ENCODE results near the gene TSPAN9. TPM values are rescaled to one million over a fixed set of nuclear protein-coding genes. Genes with fewer than 3 reads are reported as not detected.
A peak's percentile ranks its signal among the peaks of the same experiment; 100 is the strongest.

TSPAN9 gene
- total RNA-seq, 1 donor from 2014 or later, result 31.7 TPM

DNA sequence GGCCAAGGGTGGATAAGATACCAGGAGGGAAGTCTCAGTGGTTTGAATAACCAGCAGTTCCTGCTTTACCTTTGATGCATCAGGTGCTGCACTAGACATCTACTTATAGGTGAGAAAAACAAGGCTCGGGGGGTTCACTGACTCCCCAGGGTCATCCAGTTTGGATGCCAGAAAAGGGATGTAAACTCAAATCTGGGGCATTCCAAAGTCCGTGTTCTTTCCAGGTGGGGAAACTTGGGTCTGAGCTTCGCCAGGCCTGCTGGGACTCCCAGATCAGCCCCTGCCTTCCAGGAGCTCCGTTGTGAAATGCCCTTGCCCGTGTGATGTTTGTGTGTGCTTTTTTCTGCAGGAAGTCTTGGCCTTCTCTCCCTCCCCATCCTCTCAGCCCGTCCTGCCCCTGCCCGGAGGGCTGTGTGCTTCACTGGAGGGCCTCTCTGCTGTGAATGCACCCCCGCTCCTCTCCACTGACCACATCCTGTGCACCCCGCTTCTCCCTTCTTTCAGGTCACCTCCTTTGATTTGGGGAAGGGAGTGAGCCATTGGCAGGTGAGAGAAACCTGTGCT lies 42.1 kb downstream of the TSPAN9 start:
- peaks cover 15% of the 10 kb centered on the region for H3K36me3 Mint-ChIP-seq
- no peaks in the 10 kb centered on the region for H3K9me3 Mint-ChIP-seq
- TF ChIP-seq, protein P1, sequence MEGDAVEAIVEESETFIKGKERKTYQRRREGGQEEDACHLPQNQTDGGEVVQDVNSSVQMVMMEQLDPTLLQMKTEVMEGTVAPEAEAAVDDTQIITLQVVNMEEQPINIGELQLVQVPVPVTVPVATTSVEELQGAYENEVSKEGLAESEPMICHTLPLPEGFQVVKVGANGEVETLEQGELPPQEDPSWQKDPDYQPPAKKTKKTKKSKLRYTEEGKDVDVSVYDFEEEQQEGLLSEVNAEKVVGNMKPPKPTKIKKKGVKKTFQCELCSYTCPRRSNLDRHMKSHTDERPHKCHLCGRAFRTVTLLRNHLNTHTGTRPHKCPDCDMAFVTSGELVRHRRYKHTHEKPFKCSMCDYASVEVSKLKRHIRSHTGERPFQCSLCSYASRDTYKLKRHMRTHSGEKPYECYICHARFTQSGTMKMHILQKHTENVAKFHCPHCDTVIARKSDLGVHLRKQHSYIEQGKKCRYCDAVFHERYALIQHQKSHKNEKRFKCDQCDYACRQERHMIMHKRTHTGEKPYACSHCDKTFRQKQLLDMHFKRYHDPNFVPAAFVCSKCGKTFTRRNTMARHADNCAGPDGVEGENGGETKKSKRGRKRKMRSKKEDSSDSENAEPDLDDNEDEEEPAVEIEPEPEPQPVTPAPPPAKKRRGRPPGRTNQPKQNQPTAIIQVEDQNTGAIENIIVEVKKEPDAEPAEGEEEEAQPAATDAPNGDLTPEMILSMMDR (conservative IDR thresholded peaks at IDR 0.05), result no peak
- H3K4me1 Mint-ChIP-seq (ENCODE audit: unreplicated experiment), result peaks cover 22% of the 10 kb centered on the region
- no peak overlapping the region for H3K27ac Mint-ChIP-seq
- no peak overlapping the region for H3K4me3 Mint-ChIP-seq
- no peak for DNase-seq (ENCODE audit: extremely low spot score, unreplicated experiment)
- H3K27me3 Mint-ChIP-seq, result no peaks in the 10 kb centered on the region

DNA sequence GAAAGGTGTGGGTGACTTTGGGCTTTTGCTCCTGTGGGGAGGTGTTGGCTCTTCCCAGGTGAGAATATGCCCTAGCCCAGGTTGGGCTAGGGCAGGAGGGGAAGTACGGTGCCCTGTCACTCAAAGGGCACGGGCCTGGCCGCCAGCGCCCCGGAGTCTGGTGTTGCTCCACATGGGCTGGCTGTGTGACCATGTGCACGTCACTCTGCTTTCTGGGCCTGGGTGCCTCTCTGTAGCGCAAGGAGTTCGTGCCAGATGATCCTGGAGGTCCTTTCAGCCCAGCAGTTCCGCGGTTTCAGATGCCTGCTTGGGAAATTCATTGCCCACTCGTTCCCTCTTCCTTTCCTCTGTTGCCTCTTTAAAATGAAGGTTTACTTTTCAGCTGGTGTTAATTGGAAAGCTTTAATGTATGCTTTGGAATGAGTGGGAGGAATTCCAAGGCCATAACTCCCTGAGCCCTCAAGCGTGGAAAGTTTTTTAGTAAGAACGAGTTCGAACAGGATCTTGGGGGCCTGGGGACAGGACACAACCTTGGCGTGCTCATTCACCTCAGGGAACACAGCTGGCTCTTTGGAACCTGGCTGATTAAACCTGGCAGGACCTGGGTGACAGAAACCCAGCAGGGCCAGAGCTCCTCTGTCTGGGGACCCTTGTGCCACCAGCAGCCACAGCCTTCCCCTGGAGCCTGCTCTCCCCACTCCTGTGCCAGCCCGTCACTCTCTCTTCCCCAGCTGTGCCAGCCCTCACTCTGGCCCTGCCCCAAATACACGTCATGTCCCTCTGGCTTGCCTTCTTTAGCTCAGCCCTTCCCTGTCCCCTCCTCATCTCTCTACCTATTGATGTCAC lies 42.8 kb downstream of the TSPAN9 start:
- Mint-ChIP-seq H3K4me3 (no peak overlapping the region), H3K27ac (no peak overlapping the region), H3K36me3 (peaks cover 14% of the 10 kb centered on the region), H3K27me3 (no peaks in the 10 kb centered on the region), H3K4me1 (ENCODE audit: unreplicated experiment) (peaks cover 22% of the 10 kb centered on the region), H3K9me3 (no peaks in the 10 kb centered on the region)
- TF ChIP-seq, protein P1 (conservative IDR thresholded peaks at IDR 0.05), result no peak
- DNase-seq (ENCODE audit: extremely low spot score, unreplicated experiment), result no peak

DNA sequence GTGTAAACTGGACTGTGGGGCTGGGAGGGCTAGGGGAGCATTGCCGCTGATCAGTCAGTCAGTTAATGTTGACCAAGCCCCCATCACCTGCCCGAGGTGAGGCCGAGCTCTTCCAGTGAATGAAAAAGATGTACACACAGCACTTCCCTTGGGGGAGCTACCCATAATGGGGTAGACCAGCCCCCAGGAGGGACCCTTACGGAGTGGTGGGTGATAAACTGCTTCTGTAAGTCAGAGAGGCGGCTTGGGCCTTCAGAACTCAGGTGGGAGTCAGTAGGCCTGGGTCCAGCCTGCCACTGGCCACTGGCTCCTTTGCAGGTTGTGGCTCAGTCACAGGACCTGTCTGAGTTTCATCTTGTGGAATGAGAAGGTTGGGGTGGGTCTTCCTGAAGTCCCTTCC lies 43.5 kb downstream of the TSPAN9 start:
- Mint-ChIP-seq H3K36me3 (peaks cover 15% of the 10 kb centered on the region), H3K4me1 (ENCODE audit: unreplicated experiment) (peaks cover 22% of the 10 kb centered on the region), H3K9me3 (peaks cover 4% of the 10 kb centered on the region), H3K4me3 (no peak overlapping the region), H3K27ac (no peak overlapping the region), H3K27me3 (no peaks in the 10 kb centered on the region)
- DNase-seq (ENCODE audit: extremely low spot score, unreplicated experiment), result no peak
- TF ChIP-seq, protein P1 (conservative IDR thresholded peaks at IDR 0.05), result no peak

DNA sequence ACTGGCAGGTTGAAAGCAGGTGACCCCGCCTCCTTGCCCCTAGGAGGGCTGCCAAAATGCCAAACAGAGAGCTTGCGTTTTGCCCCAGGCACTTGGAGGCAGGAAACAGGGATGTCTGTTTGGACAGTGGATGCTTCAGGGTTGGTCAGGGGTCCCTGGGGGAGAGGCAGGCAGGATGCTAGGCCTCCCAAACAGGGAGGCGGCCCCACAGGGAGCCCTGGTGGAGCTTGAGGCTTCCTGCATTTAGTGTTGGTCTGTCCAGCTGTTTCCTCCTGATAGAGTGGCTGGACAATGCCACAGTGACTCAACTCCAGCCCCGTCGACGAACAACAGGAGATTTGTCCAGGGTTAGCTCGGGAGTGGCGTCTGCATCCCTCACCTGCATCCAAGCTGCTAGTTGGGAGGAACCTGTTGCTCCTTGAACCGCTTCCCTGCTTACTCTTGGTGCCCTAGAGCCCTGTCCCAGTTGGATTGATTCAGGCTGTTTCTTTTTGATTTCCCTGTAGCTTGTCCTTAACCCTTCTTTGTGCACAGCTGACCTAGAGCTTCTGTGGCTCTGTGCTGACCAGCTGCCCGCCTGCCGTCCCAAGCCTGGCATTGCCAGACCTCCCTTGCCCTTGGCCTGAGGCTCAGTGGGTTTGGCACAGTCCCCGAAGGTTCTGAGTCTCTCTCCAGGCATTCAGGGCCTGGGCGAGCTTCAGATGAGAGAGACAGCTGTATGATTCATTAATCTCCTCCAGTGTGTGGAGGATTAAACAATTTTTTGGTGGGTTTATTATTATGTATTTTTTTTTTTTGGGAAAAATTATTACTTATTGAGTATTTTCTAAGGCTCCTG lies 45.9 kb downstream of the TSPAN9 start:
- Mint-ChIP-seq H3K4me1 (ENCODE audit: unreplicated experiment) (no peaks in the 10 kb centered on the region), H3K27ac (peak overlapping the region; percentile 40), H3K4me3 (no peak overlapping the region), H3K36me3 (peaks cover 21% of the 10 kb centered on the region), H3K27me3 (no peaks in the 10 kb centered on the region), H3K9me3 (peaks cover 10% of the 10 kb centered on the region)
- no peak for DNase-seq (ENCODE audit: extremely low spot score, unreplicated experiment)
- TF ChIP-seq, protein P1 (conservative IDR thresholded peaks at IDR 0.05), result no peak

DNA sequence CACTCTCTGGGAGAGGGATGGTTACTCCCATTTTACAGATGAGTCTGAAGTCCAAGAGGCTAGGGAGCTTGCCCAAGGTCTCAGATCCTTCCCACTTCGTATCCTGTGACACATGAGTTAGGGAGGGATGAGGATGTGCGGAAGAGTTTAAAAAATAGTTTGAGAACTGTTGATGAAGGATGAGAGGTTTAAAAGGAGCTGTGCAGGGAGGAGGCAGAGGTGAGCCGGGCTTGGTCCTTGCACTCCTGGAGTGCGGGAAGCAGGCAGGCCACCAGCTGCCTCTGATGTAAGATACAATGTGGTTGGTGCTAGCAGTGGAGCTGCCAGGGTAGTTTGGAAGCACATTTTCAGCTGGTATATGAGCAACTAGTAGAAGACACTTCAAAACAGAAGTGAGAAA lies 46.5 kb downstream of the TSPAN9 start:
- Mint-ChIP-seq H3K27me3 (no peaks in the 10 kb centered on the region), H3K4me3 (no peak overlapping the region), H3K27ac (no peak overlapping the region), H3K36me3 (peaks cover 24% of the 10 kb centered on the region), H3K4me1 (ENCODE audit: unreplicated experiment) (no peaks in the 10 kb centered on the region), H3K9me3 (peaks cover 10% of the 10 kb centered on the region)
- no peak for DNase-seq (ENCODE audit: extremely low spot score, unreplicated experiment)
- TF ChIP-seq, protein P1 (conservative IDR thresholded peaks at IDR 0.05), result no peak

Measured in type B pancreatic cell (in vitro differentiated cells).